HG02610 (cell line): ENCODE measurements around the gene IER3.

Experiments used
- ATAC-seq: cut with Tn5 transposase; IDR thresholded peaks from one replicate; pipeline ENCODE4 v1.9.1; 2021; ENCODE audit warnings: mild to moderate bottlenecking, moderate library complexity; ENCODE audit not compliant: unreplicated experiment

IER3 gene

GRCh38 chr6:30709101-30709868 is 35.1 kb downstream of the IER3 start:
- no peak for ATAC-seq

- ATAC-seq = no peak
Observed at GRCh38 chr6:30707281-30707850, 37.0 kb downstream of the IER3 start.

GRCh38 chr6:30705620-30706019 is 38.7 kb downstream of the IER3 start:
- no peak for ATAC-seq

- no peak for ATAC-seq
Observed at GRCh38 chr6:30703821-30704220, 40.5 kb downstream of the IER3 start.

DNA sequence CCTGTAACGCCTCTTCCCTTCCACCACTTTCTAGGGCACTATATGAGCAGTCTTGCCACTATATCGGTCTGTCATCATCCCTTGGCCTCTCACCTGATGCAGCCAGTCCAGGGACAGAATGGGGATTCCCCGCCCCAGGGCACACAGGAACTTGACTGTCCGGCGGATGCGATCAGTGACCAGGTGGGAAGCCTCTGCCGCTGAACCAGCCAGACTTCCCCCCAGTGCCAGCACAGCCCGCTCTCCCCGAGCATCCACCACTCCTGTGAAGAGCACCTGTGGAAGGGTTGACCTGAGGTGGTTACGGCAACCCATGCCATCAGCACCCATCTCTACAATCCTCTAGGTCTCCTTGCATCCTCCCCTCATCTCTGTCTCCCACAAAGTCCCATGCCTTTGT is 41.3 kb downstream of the IER3 start:
- no peak for ATAC-seq

GRCh38 chr6:30700340-30700739 is 44.0 kb downstream of the IER3 start:
- no peak for ATAC-seq

GRCh38 chr6:30696432-30696831 is 47.9 kb downstream of the IER3 start:
- ATAC-seq = no peak
